ENCODE measurements around the gene TSPAN3. TPM values are rescaled to one million over a fixed set of nuclear protein-coding genes. Genes with fewer than 3 reads are reported as not detected.
A peak's percentile ranks its signal among the peaks of the same experiment; 100 is the strongest.

Gene TSPAN3
- total and polyA plus RNA-seq, 2 donors (not counting 1 experiment from before 2014, with no cell fraction given), result 109 to 130 TPM

- Histone ChIP-seq H3K27me3 (replicated peaks in 1 of 4; ENCODE audit: control extremely low read depth in 1 of 4, control insufficient read depth in 3 of 4, insufficient read depth in 4 of 4, low read length in 3 of 4) (no peaks in the 10 kb centered on the region), H3K79me2 (ENCODE audit: control insufficient read depth, insufficient read depth, low read length) (peaks cover 96% of the 10 kb centered on the region), H4K20me1 (ENCODE audit: control insufficient read depth, insufficient read depth, low read length, poor library complexity, severe bottlenecking) (peaks cover 35% of the 10 kb centered on the region), H3K36me3 (replicated peaks in 1 of 2; ENCODE audit: control extremely low read depth in 1 of 2, control insufficient read depth in 1 of 2, extremely low read depth in 1 of 2, insufficient read depth in 2 of 2, low read length in 1 of 2) (peaks cover 0 to 21% of the 10 kb centered on the region in 2 experiments), H3K27ac (ENCODE audit: low read length in 2 of 2) (peak overlapping the region; percentile 2 to 84), H3K4me1 (ENCODE audit: control insufficient read depth in 2 of 2, insufficient read depth in 2 of 2, low read length in 2 of 2) (peaks cover 73 to 90% of the 10 kb centered on the region in 2 donors), H3K4me3 (ENCODE audit: control extremely low read depth in 1 of 5, extremely low read depth in 1 of 5, insufficient read depth in 1 of 5, low read depth in 2 of 5, low read length in 4 of 5) (no peak overlapping the region), H3K4me2 (replicated peaks; ENCODE audit: low read depth, low read length, poor library complexity, severe bottlenecking) (peak overlapping the region; percentile 20), H2AFZ (ENCODE audit: insufficient read depth, low read depth, low read length, poor library complexity, severe bottlenecking) (no peak overlapping the region), H3K9me3 (ENCODE audit: control extremely low read depth in 1 of 3, control insufficient read depth in 2 of 3, insufficient read depth in 1 of 3, low read length in 2 of 3) (no peaks in the 10 kb centered on the region), H3K9ac (ENCODE audit: low read length) (no peak overlapping the region)
- intact Hi-C loops (cut with micrococcal nuclease), result loop anchor here (5.0 kb wide), 1 partner anchor 32 kb away; no protein-coding TSS in a partner anchor
- Mint-ChIP-seq H3K27ac (peak overlapping the region; percentile 62), H3K4me1 (peaks cover 80% of the 10 kb centered on the region), H3K9me3 (ENCODE audit: insufficient read depth) (no peaks in the 10 kb centered on the region), H3K27me3 (no peaks in the 10 kb centered on the region), H3K4me3 (peak overlapping the region; percentile 29)
- ChIA-PET POLR2A (no interaction called here), CTCF (no interaction called here)
- DNase-seq (peak; percentile 24), ATAC-seq (ENCODE audit: low read depth) (no peak)
- TF ChIP-seq, protein P1, sequence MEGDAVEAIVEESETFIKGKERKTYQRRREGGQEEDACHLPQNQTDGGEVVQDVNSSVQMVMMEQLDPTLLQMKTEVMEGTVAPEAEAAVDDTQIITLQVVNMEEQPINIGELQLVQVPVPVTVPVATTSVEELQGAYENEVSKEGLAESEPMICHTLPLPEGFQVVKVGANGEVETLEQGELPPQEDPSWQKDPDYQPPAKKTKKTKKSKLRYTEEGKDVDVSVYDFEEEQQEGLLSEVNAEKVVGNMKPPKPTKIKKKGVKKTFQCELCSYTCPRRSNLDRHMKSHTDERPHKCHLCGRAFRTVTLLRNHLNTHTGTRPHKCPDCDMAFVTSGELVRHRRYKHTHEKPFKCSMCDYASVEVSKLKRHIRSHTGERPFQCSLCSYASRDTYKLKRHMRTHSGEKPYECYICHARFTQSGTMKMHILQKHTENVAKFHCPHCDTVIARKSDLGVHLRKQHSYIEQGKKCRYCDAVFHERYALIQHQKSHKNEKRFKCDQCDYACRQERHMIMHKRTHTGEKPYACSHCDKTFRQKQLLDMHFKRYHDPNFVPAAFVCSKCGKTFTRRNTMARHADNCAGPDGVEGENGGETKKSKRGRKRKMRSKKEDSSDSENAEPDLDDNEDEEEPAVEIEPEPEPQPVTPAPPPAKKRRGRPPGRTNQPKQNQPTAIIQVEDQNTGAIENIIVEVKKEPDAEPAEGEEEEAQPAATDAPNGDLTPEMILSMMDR (IDR thresholded peaks at IDR 0.05), result no peak
- no peak for TF ChIP-seq EZH2 (IDR thresholded peaks at IDR 0.05; ENCODE audit: borderline replicate concordance, insufficient read depth, low read depth, low read length, poor library complexity, severe bottlenecking)
- WGBS (ENCODE audit: insufficient coverage), result no CpG with 5 or more reads among the region's 6 CpGs
Observed at GRCh38 chr15:77064539-77065308, 6.2 kb downstream of the TSPAN3 start.

DNA sequence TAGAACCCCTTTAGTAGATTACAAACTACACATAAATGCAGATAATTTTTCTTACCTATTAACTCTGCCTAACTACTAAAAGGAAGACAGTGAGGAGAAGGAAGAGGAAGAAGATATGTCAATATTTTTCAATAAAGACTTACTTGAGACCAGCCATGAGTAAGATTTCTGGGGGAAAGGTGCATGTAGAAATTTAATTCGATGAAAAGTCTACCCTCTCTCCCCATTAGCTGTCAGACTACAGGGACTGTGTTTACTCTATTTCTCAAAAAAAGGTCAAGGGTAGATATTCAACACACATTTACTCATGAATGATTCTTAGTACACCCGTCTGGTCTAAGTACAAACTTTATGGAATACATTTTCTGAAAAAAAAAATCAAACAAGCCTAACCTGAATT is 6.8 kb downstream of the TSPAN3 start:
- Histone ChIP-seq H3K27ac (ENCODE audit: low read length in 2 of 2) (peak overlapping the region; percentile 2 to 84), H3K79me2 (ENCODE audit: control insufficient read depth, insufficient read depth, low read length) (peaks cover 96% of the 10 kb centered on the region), H3K27me3 (replicated peaks in 1 of 4; ENCODE audit: control extremely low read depth in 1 of 4, control insufficient read depth in 3 of 4, insufficient read depth in 4 of 4, low read length in 3 of 4) (no peaks in the 10 kb centered on the region), H3K36me3 (replicated peaks in 1 of 2; ENCODE audit: control extremely low read depth in 1 of 2, control insufficient read depth in 1 of 2, extremely low read depth in 1 of 2, insufficient read depth in 2 of 2, low read length in 1 of 2) (peaks cover 0 to 21% of the 10 kb centered on the region in 2 experiments), H3K4me1 (ENCODE audit: control insufficient read depth in 2 of 2, insufficient read depth in 2 of 2, low read length in 2 of 2) (peaks cover 70 to 88% of the 10 kb centered on the region in 2 donors), H3K4me2 (replicated peaks; ENCODE audit: low read depth, low read length, poor library complexity, severe bottlenecking) (peak overlapping the region; percentile 20), H3K4me3 (ENCODE audit: control extremely low read depth in 1 of 5, extremely low read depth in 1 of 5, insufficient read depth in 1 of 5, low read depth in 2 of 5, low read length in 4 of 5) (no peak overlapping the region), H3K9ac (ENCODE audit: low read length) (no peak overlapping the region), H3K9me3 (ENCODE audit: control extremely low read depth in 1 of 3, control insufficient read depth in 2 of 3, insufficient read depth in 1 of 3, low read length in 2 of 3) (no peaks in the 10 kb centered on the region), H4K20me1 (ENCODE audit: control insufficient read depth, insufficient read depth, low read length, poor library complexity, severe bottlenecking) (peaks cover 38% of the 10 kb centered on the region), H2AFZ (ENCODE audit: insufficient read depth, low read depth, low read length, poor library complexity, severe bottlenecking) (no peak overlapping the region)
- Mint-ChIP-seq H3K9me3 (ENCODE audit: insufficient read depth) (no peaks in the 10 kb centered on the region), H3K4me1 (peaks cover 81% of the 10 kb centered on the region), H3K27me3 (no peaks in the 10 kb centered on the region), H3K27ac (peak overlapping the region; percentile 42), H3K4me3 (no peak overlapping the region)
- ChIA-PET POLR2A (no interaction called here), CTCF (interaction anchor here (0.8 kb wide), 1 partner anchor 43 kb away, joined by 3 read pairs; no protein-coding TSS in a partner anchor)
- intact Hi-C loops (cut with micrococcal nuclease), result no loop called here
- ATAC-seq (ENCODE audit: low read depth) (no peak), DNase-seq (no peak)
- no peak for TF ChIP-seq EZH2 (IDR thresholded peaks at IDR 0.05; ENCODE audit: borderline replicate concordance, insufficient read depth, low read depth, low read length, poor library complexity, severe bottlenecking)
- TF ChIP-seq, protein P1 (IDR thresholded peaks at IDR 0.05), result no peak
- no CpG with 5 or more reads among the region's 2 CpGs for WGBS (ENCODE audit: insufficient coverage)

All from B cell (primary cell).